NT2/D1 (cell line): Measurements from ENCODE around the gene PLEKHA7.

ENCODE experiments used
- SUZ12 ChIP-seq: IDR thresholded peaks from 2 replicates; pipeline ENCODE4 v1.6.1; 2011; ENCODE audit not compliant: insufficient read length, insufficient read depth; ENCODE audit errors: extremely low read depth
- YY1 ChIP-seq: IDR thresholded peaks from 2 replicates; pipeline ENCODE4 v1.6.1; 2011; ENCODE audit not compliant: insufficient read length, insufficient read depth
- ZNF274 ChIP-seq: IDR thresholded peaks from 2 replicates; pipeline ENCODE4 v1.6.1; 2011; ENCODE audit warnings: mild to moderate bottlenecking, low read depth, low read length

GRCh38 chr11:16844268-16844771 is 169.9 kb downstream of the PLEKHA7 start:
- TF ChIP-seq ZNF274: no peak
- no peak for TF ChIP-seq SUZ12
- no peak for TF ChIP-seq YY1
